Astrocyte of the hippocampus (primary cell): ENCODE results near the gene CTCF.
A peak's percentile ranks its signal among the peaks of the same experiment; 100 is the strongest.

Experiments used
- DNase-seq: peaks from one replicate; pipeline ENCODE4 v3.0.0; 2011; ENCODE audit warnings: low read depth, low spot score

CTCF gene

GRCh38 chr16:67548265-67549126 lies 13.8 kb upstream of the CTCF start:
- DNase-seq: no peak

- DNase-seq: no peak
These were observed 13.1 kb upstream of the CTCF start for GRCh38 chr16:67549240-67549639.

- DNase-seq: no peak
These were observed 12.4 kb upstream of the CTCF start for GRCh38 chr16:67549936-67550335.

GRCh38 chr16:67551091-67551490 lies 11.2 kb upstream of the CTCF start:
- DNase-seq: no peak

GRCh38 chr16:67551972-67552371 lies 10.4 kb upstream of the CTCF start:
- no peak for DNase-seq

GRCh38 chr16:67552476-67552875 lies 9.8 kb upstream of the CTCF start:
- no peak for DNase-seq

- DNase-seq: no peak
These were observed 6.5 kb upstream of the CTCF start for GRCh38 chr16:67555795-67556212.

GRCh38 chr16:67558859-67559258 lies 3.5 kb upstream of the CTCF start:
- no peak for DNase-seq

GRCh38 chr16:67560827-67561342 lies 1.4 kb upstream of the CTCF start:
- no peak for DNase-seq

- DNase-seq: no peak
These were observed 864 bp upstream of the CTCF start for GRCh38 chr16:67561501-67561823.

GRCh38 chr16:67561824-67562525 lies 351 bp upstream of the CTCF start:
- peak; percentile 99 for DNase-seq

GRCh38 chr16:67562918-67563707 lies 787 bp downstream of the CTCF start:
- DNase-seq: peak; percentile 86

- peak; percentile 58 for DNase-seq
These were observed 1.6 kb downstream of the CTCF start for GRCh38 chr16:67563708-67564468.

- DNase-seq: no peak
These were observed 3.3 kb downstream of the CTCF start for GRCh38 chr16:67565470-67566100.

GRCh38 chr16:67571464-67571863 lies 9.1 kb downstream of the CTCF start:
- peak; percentile 48 for DNase-seq

- peak; percentile 45 for DNase-seq
These were observed 9.7 kb downstream of the CTCF start for GRCh38 chr16:67571981-67572431.

GRCh38 chr16:67579686-67580085 lies 17.4 kb downstream of the CTCF start:
- DNase-seq: no peak

- no peak for DNase-seq
These were observed 17.9 kb downstream of the CTCF start for GRCh38 chr16:67580202-67580601.

GRCh38 chr16:67593288-67593687 lies 31.0 kb downstream of the CTCF start:
- DNase-seq: peak; percentile 9

- no peak for DNase-seq
These were observed 31.4 kb downstream of the CTCF start for GRCh38 chr16:67593701-67594100.
